Colonic mucosa (tissue), 4 donors: ENCODE results near the gene FAAH. TPM values are rescaled to one million over a fixed set of nuclear protein-coding genes. Genes with fewer than 3 reads are reported as not detected.

ENCODE experiments used
- DNase-seq: peaks from one replicate; pipeline ENCODE4 v3.0.0-alpha.2; 2020
- H3K27ac ChIP-seq: fragments of 200-600 bp; one replicate; pipeline ENCODE4 v1.8.0; 2021
- H3K27me3 ChIP-seq: fragments of 200-600 bp; one replicate; pipeline ENCODE4 v1.8.0; 2021
- H3K36me3 ChIP-seq: fragments of 200-600 bp; one replicate; pipeline ENCODE4 v1.8.0; 2021
- H3K4me1 ChIP-seq: fragments of 200-600 bp; one replicate; pipeline ENCODE4 v1.8.0; 2021; ENCODE audit warnings: mild to moderate bottlenecking
- H3K4me3 ChIP-seq: fragments of 200-600 bp; one replicate; pipeline ENCODE4 v1.8.0; 2021
- H3K9ac ChIP-seq, 2 donors: one replicate each; pipeline ENCODE4 v1.7.0; 2013; ENCODE audit warnings: control low read depth in 2 of 2, low read depth in 2 of 2, low read length in 2 of 2
- H3K9me3 ChIP-seq: fragments of 200-600 bp; one replicate; pipeline ENCODE4 v1.8.0; 2021
- intact Hi-C: fragments of 100-400 bp; cut with DNase I; formaldehyde crosslinking; loops from one replicate; pipeline ENCODE4 v1.14.1; 2022
- total RNA-seq, 2 donors: library from RNA; stranded (reverse); fragmentation: NEBNext Ultra II Directional in 1 of 2; extraction: Animal tissue kit (Norgen Biotek cat#: 25700) in 1 of 2; gene quantifications; one replicate each; pipeline ENCODE4 v1.2.1, GENCODE V29; 2021
- TF ChIP-seq, protein P1 (sequence below): fragments of 200-600 bp; IDR thresholded peaks from one replicate; pipeline ENCODE4 v1.8.0; 2022; ENCODE audit warnings: antibody characterized with exemption, mild to moderate bottlenecking
- donor health status: healthy.
- donor health status: DM: no; HTN: no; CAD: no.
- donor health status: DM: no; HTN: no; CAD: no.

The FAAH gene
- total RNA-seq, 2 donors from 2014 or later, result 70.0 to 117 TPM

DNA sequence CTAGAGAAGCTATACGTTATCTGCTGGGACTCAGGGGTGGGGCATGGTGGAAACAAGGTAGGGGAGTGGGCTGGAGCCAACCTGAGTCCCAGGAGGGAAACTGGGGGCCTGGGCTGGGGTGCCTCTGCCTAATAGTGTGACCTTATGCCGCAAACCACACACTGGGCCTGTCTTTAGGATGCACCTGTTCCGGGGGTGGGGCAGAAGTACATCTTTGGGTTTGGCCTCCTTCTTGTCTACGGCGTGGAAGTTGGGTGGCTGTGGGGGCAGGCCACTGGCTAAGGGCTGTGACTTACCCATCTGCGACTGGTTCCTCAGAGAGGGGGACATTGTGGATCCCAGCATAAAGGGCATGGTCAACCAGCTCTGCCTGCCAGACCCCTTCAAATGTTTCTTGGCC lies 44.2 kb downstream of the FAAH start:
- intact Hi-C loops, result no loop called here
- no peaks in the 10 kb centered on the region for H3K4me1 ChIP-seq
- no peak overlapping the region for H3K9ac ChIP-seq
- H3K27ac ChIP-seq, result no peak overlapping the region
- no peak overlapping the region for H3K4me3 ChIP-seq
- no peaks in the 10 kb centered on the region for H3K9me3 ChIP-seq
- TF ChIP-seq, protein P1, sequence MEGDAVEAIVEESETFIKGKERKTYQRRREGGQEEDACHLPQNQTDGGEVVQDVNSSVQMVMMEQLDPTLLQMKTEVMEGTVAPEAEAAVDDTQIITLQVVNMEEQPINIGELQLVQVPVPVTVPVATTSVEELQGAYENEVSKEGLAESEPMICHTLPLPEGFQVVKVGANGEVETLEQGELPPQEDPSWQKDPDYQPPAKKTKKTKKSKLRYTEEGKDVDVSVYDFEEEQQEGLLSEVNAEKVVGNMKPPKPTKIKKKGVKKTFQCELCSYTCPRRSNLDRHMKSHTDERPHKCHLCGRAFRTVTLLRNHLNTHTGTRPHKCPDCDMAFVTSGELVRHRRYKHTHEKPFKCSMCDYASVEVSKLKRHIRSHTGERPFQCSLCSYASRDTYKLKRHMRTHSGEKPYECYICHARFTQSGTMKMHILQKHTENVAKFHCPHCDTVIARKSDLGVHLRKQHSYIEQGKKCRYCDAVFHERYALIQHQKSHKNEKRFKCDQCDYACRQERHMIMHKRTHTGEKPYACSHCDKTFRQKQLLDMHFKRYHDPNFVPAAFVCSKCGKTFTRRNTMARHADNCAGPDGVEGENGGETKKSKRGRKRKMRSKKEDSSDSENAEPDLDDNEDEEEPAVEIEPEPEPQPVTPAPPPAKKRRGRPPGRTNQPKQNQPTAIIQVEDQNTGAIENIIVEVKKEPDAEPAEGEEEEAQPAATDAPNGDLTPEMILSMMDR, result no peak
- no peak for DNase-seq
- no peaks in the 10 kb centered on the region for H3K27me3 ChIP-seq
- no peaks in the 10 kb centered on the region for H3K36me3 ChIP-seq

DNA sequence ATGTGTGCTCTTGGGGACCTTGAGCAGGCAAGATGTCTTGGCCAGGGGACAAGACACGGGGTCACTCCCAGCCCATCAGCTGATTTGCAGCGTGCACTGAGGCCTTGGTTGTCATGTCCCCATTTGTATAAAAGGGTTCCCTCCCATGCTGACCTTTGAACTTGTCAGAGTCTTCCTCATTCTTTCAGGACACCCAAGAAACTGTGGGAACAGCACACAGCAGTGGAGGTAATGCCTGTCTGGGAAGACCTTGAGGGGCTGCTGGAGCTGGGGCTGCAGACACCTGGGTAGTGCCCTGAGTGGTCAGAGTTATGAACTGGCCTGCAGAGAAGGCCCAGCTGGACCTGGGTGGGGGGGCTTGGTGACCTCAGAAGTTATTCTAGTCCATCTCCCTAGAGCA lies 46.4 kb downstream of the FAAH start:
- no peak overlapping the region for H3K4me3 ChIP-seq
- no peaks in the 10 kb centered on the region for H3K9me3 ChIP-seq
- H3K27ac ChIP-seq, result no peak overlapping the region
- no peaks in the 10 kb centered on the region for H3K27me3 ChIP-seq
- H3K36me3 ChIP-seq, result no peaks in the 10 kb centered on the region
- H3K9ac ChIP-seq, result no peak overlapping the region
- no peak for DNase-seq
- intact Hi-C loops, result loop anchor here (10.0 kb wide), 1 partner anchor 284 kb away; no protein-coding TSS in a partner anchor
- TF ChIP-seq, protein P1, result no peak
- no peaks in the 10 kb centered on the region for H3K4me1 ChIP-seq

DNA sequence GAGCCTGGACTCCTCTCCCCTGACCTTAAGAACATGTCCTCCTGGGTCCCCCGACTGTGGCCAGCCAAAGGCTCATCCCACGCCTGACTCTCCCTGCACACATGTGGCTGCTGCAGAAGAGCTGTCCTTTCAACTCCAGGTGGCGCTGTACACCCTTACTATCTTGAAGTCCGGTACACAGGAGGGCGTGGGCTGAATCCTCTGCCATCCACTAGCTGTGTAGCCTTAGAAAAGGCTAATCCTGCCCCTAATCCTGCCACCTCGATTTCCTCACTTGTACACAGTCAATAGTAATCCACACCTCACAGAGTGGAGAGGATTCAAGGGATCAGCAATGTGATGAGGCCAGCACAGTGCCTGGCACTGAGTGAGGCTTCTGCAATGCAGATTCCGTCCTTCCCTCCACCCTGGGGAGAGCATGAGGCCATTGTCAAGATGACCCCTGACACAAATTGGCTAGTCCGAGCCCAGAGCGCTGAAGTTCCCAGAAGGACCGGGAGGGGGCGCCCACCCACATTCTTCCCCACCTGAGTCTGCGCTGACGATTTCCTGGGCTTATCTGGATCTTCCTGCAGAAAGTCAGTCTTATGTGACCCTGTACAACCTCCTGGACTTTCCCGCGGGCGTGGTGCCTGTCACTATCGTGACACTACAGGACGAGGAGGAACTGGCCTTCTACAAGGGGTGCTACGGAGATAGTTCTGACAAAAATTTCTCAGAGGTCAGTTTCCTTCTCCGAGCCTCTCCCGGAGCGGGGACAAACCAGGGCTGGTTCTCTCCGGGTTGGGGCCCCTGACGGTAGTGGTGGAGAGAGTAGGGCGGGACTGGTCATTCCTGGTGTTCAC lies 48.4 kb downstream of the FAAH start:
- Histone ChIP-seq H3K27ac (no peak overlapping the region), H3K27me3 (peaks cover 7% of the 10 kb centered on the region), H3K9ac (peak overlapping the region; percentile 18 to 52), H3K9me3 (no peaks in the 10 kb centered on the region), H3K4me1 (no peaks in the 10 kb centered on the region), H3K36me3 (no peaks in the 10 kb centered on the region), H3K4me3 (peak overlapping the region; percentile 12)
- intact Hi-C loops, result loop anchor here (10.0 kb wide), 1 partner anchor 282 kb away; no protein-coding TSS in a partner anchor
- TF ChIP-seq, protein P1, result peak; percentile 98
- DNase-seq, result peak; percentile 89

DNA sequence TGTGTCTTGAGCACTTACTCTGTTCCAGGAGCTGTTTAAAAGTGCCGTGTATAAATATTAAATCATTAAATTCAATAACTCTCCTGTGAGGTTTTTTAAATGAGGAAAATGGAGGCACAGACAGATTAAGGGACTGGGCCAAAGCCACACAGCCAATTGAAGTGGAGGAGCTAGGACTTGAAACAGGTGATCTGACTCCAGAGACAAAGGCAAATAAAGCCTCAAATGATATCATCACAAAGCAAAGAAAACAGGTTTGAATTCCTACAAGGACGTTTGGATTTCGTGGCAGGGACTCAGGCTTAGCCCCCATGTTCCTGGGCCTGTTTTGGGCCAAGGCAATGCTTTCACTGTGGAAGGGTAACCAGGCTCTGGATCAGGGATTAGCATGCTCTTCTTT lies 50.3 kb downstream of the FAAH start:
- Histone ChIP-seq H3K27me3 (peaks cover 25% of the 10 kb centered on the region), H3K36me3 (no peaks in the 10 kb centered on the region), H3K9ac (no peak overlapping the region), H3K27ac (no peak overlapping the region), H3K4me1 (no peaks in the 10 kb centered on the region), H3K4me3 (no peak overlapping the region), H3K9me3 (no peaks in the 10 kb centered on the region)
- no peak for DNase-seq
- TF ChIP-seq, protein P1, result no peak
- intact Hi-C loops, result loop anchor here (10.0 kb wide), 1 partner anchor 280 kb away; no protein-coding TSS in a partner anchor

DNA sequence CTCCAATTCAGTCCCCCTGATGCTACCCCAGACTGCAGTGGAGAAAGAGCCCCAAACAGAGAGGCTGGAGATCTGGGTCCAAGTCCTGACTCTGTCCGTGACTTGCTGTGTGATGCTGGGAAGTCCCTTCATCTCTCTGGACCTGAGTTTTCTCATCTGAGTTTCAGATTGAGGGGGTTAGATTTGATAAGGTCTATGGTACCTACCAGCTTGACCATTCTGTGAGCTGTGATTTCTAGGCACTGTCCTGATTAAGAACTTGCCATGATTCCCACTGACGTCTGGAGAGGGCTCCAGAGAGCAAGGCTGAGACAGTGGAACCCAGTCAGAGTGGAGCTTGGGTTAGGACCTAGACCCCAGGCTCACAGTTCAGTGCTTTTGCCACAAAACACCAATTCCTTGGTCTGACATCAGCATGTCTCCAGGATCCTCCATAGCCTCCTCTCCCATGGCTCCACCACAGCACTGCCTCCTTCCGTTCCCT lies 51.7 kb downstream of the FAAH start:
- Histone ChIP-seq H3K36me3 (no peaks in the 10 kb centered on the region), H3K27me3 (peaks cover 29% of the 10 kb centered on the region), H3K9me3 (no peaks in the 10 kb centered on the region), H3K4me3 (no peak overlapping the region), H3K27ac (no peak overlapping the region), H3K4me1 (no peaks in the 10 kb centered on the region), H3K9ac (no peak overlapping the region)
- intact Hi-C loops, result loop anchor here (5.0 to 10.0 kb wide), 2 partner anchors 81 to 279 kb away; no protein-coding TSS in a partner anchor
- TF ChIP-seq, protein P1, result no peak
- DNase-seq, result no peak
